AG10803 (cell line): ENCODE data around the gene TMEM108.

Experiments
- DNase-seq: peaks from one replicate; pipeline ENCODE4 v3.0.0; 2010; ENCODE audit warnings: low read depth
- H3K4me3 ChIP-seq: 2 replicates; pipeline ENCODE4 v1.5.1; 2011; ENCODE audit warnings: mild to moderate bottlenecking, low read length, control low read depth
- CTCF ChIP-seq: conservative IDR thresholded peaks from 2 replicates; pipeline ENCODE4 v1.5.1; 2011; ENCODE audit warnings: mild to moderate bottlenecking, low read length, control low read depth, inconsistent platforms

Gene TMEM108

GRCh38 chr3:133092681-133093080 is 54.5 kb downstream of the TMEM108 start:
- TF ChIP-seq CTCF: no peak
- DNase-seq: no peak
- no peak overlapping the region for H3K4me3 ChIP-seq

- H3K4me3 ChIP-seq: no peak overlapping the region
- no peak for DNase-seq
- no peak for TF ChIP-seq CTCF
Measured at GRCh38 chr3:133093366-133093765, 55.2 kb downstream of the TMEM108 start.

DNA sequence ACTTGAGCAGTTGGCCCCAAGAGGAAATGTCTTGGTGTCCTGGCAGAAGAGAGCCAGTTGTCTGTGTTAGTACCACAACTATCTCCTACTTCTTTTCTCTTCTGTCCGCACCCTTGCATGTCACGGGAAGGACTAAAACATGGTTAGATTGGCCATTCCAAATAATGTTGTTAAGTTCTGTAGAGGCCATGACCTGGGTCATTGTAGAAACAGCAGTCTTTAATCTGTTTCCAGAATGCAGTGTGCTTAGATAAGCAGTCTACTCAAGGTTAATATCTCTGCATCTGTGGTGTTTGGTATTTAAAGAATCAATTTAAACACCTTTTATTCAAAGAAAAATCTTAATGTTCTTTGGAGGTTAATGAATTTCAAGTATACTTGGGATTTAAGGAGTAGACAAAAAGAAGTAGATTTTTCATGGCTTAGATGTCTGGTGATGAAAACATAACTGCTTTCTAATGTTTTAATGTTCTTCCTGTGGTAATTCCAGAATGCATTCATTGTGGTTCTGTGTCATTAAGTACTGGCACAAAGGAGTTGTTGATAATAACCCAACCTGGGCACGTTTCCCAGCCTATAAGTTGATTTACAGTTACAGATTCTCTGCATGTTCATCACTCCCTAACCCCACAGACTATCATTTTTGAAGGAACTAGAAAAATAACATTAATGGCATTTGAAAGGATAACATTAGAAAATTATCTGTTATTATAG is 58.9 kb downstream of the TMEM108 start:
- TF ChIP-seq CTCF: no peak
- peak; percentile 33 for DNase-seq

GRCh38 chr3:133103706-133104105 is 65.5 kb downstream of the TMEM108 start:
- H3K4me3 ChIP-seq: no peak overlapping the region
- no peak for TF ChIP-seq CTCF
- no peak for DNase-seq

More for the DNA sequence above, 58.9 kb downstream of the TMEM108 start:
- H3K4me3 ChIP-seq: no peak overlapping the region

GRCh38 chr3:133106169-133106568 is 68.0 kb downstream of the TMEM108 start:
- no peak overlapping the region for H3K4me3 ChIP-seq
- no peak for TF ChIP-seq CTCF
- DNase-seq: no peak

- TF ChIP-seq CTCF: no peak
- H3K4me3 ChIP-seq: no peak overlapping the region
- DNase-seq: peak; percentile 16
Measured at GRCh38 chr3:133112666-133113065, 74.5 kb downstream of the TMEM108 start.

GRCh38 chr3:133113526-133113925 is 75.3 kb downstream of the TMEM108 start:
- no peak for DNase-seq
- no peak for TF ChIP-seq CTCF
- H3K4me3 ChIP-seq: no peak overlapping the region
